LNCaP clone FGC (cell line): ENCODE results near the gene BRPF3.

Source experiments
- DNase-seq: peaks from one replicate; pipeline ENCODE4 v3.0.0-alpha.2; 2011; ENCODE audit warnings: low read depth
- H3K4me3 ChIP-seq: 2 replicates; pipeline ENCODE4 v1.5.1; 2011; ENCODE audit warnings: mild to moderate bottlenecking, low read depth, low read length, control low read depth
- CTCF ChIP-seq: IDR thresholded peaks from 2 replicates; pipeline ENCODE4 v1.5.1; 2012; ENCODE audit warnings: mild to moderate bottlenecking; ENCODE audit not compliant: control insufficient read depth, insufficient read depth; ENCODE audit errors: extremely low read depth

Gene BRPF3

GRCh38 chr6:36245572-36246061 lies 49.1 kb downstream of the BRPF3 start:
- TF ChIP-seq CTCF = peak; percentile 86
- no peak overlapping the region for H3K4me3 ChIP-seq
- DNase-seq = peak; percentile 82

DNA sequence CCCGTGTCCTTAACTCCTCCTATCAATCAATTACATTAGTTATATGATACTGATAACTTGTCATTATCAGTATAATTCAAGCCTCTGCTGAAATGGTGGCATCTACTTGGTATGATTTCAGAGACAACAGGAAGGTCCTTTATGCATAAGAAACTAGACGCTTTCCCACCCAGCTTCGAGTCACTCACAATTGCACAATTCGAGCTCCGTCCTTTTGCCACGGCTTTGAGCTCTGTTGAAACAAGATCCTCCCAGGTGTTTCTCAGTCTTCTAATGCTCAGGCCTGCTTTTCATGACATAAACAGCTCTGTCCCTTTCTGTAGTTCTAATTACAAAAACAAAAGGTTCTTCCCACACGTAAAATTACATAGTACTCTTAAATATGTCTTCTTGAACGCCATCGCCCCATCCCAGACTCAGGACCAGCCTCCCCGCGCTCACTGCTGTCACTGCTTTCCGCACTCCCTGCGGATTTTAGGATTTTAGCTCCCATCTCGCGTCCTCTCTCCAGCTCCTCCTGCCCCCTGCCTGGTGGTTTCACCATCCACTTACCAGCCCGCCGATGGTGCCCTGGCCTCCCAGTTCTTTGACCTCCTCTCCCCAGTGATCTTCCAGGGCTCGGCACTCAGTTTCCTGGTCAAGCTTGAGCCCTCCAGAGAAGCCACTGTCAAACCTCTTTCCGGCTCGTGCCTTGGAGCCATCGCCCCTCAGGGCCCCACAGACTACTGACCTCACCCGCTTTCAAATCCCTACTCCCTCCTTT lies 50.1 kb downstream of the BRPF3 start:
- no peak for DNase-seq
- no peak for TF ChIP-seq CTCF
- H3K4me3 ChIP-seq = no peak overlapping the region

- no peak for DNase-seq
- TF ChIP-seq CTCF = no peak
- no peak overlapping the region for H3K4me3 ChIP-seq
These were observed 51.1 kb downstream of the BRPF3 start for GRCh38 chr6:36247693-36248092.

DNA sequence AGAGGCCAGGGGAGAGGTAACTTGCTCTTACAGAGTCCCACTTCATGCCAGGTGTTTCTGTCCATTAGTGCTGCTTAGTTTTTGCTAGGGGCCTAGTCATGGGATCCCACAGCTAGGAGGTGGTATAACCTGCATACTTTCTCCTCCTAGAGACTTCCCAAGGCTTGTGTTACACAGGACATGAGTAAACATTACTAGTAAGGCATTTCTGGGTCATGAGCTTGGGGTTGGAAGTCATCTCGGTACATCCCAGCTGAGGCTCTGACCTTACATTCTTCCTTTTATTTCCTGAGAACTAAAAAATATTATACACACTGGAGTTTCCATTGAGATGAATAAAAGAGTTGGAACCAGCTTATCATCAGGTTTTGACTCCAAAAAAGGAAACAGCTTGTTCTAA lies 52.4 kb downstream of the BRPF3 start:
- DNase-seq = no peak
- no peak for TF ChIP-seq CTCF
- no peak overlapping the region for H3K4me3 ChIP-seq

DNA sequence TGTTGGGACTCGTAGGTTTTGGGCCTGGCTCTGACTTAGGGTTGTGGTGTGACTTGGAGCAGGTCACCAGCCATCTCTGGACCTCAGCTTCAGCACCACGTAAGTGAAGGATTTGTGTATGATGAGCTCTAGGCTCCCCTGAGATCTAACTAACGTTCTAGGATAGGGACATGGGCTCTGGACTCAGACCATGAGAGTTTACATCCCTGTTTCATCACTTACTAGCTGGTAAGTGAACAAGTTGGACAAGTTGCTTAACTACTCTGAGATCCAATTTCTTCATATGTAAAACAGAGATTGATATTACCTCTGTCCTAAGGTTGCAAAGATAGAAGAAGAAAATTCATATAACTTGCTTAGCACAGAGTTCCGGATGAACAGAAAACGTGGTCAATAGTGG lies 53.0 kb downstream of the BRPF3 start:
- DNase-seq = no peak
- no peak for TF ChIP-seq CTCF
- no peak overlapping the region for H3K4me3 ChIP-seq

DNA sequence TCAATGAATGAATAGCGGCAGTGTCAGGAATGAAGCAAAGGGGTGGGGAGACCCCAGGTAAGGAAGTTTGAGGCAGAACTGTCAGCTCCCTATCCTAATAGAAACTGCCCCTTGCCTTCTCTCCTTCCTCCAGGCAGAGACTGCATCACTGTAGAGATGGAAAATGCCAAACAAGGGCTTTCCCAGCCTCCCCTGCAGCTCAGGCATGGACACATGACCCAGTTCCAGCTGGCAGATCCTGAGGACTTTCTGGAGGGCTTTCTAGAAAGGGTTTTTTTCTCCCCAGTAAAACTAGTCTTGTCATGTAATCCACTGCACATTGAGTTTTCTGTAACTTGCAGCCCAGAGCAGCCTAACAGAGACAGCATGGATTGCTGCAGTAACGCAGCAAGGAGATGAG lies 55.5 kb downstream of the BRPF3 start:
- no peak for DNase-seq
- no peak for TF ChIP-seq CTCF
- H3K4me3 ChIP-seq = no peak overlapping the region

GRCh38 chr6:36263390-36264000 lies 67.0 kb downstream of the BRPF3 start:
- no peak for DNase-seq
- no peak overlapping the region for H3K4me3 ChIP-seq
- TF ChIP-seq CTCF = no peak
